ENCODE data around the gene POLR2C.
A peak's percentile ranks its signal among the peaks of the same experiment; 100 is the strongest.

The POLR2C gene

GRCh38 chr16:57470711-57471110 lies 8.2 kb downstream of the POLR2C start:
- H3K36me3 ChIP-seq, result peaks cover 60% of the 10 kb centered on the region
- no peaks in the 10 kb centered on the region for H3K27me3 ChIP-seq
- TF ChIP-seq CTCF (IDR thresholded peaks at IDR 0.05), result no peak
- peak overlapping the region; percentile 80 for H3K27ac ChIP-seq
- no peaks in the 10 kb centered on the region for H3K9me3 ChIP-seq
- peaks cover 51 to 65% of the 10 kb centered on the region in 2 experiments for H3K4me1 ChIP-seq (ENCODE audit: control insufficient read depth in 1 of 2, insufficient read depth in 1 of 2, low read depth in 1 of 2, low read length in 1 of 2)
- peak overlapping the region; percentile 5 to 16 for H3K4me3 ChIP-seq (ENCODE audit: low read depth in 1 of 2, low read length in 1 of 2)

- Histone ChIP-seq H3K27ac (peak overlapping the region; percentile 80), H3K4me3 (ENCODE audit: low read depth in 1 of 2, low read length in 1 of 2) (peak overlapping the region in 1 of 2 experiments; percentile 16), H3K27me3 (no peaks in the 10 kb centered on the region), H3K36me3 (peaks cover 57% of the 10 kb centered on the region), H3K4me1 (ENCODE audit: control insufficient read depth in 1 of 2, insufficient read depth in 1 of 2, low read depth in 1 of 2, low read length in 1 of 2) (peaks cover 56 to 70% of the 10 kb centered on the region in 2 experiments), H3K9me3 (no peaks in the 10 kb centered on the region)
- no peak for TF ChIP-seq CTCF (IDR thresholded peaks at IDR 0.05)
Measured at GRCh38 chr16:57471209-57471608, 8.7 kb downstream of the POLR2C start.

GRCh38 chr16:57471852-57472664 lies 9.6 kb downstream of the POLR2C start:
- Histone ChIP-seq H3K27ac (peak overlapping the region; percentile 80), H3K4me1 (ENCODE audit: control insufficient read depth in 1 of 2, insufficient read depth in 1 of 2, low read depth in 1 of 2, low read length in 1 of 2) (peaks cover 57 to 75% of the 10 kb centered on the region in 2 experiments), H3K27me3 (peaks cover 2% of the 10 kb centered on the region), H3K9me3 (no peaks in the 10 kb centered on the region), H3K4me3 (ENCODE audit: low read depth in 1 of 2, low read length in 1 of 2) (no peak overlapping the region), H3K36me3 (peaks cover 48% of the 10 kb centered on the region)
- TF ChIP-seq CTCF (IDR thresholded peaks at IDR 0.05), result no peak

GRCh38 chr16:57472665-57473060 lies 10.2 kb downstream of the POLR2C start:
- Histone ChIP-seq H3K27me3 (peaks cover 8% of the 10 kb centered on the region), H3K27ac (peak overlapping the region; percentile 80), H3K4me3 (ENCODE audit: low read depth in 1 of 2, low read length in 1 of 2) (no peak overlapping the region), H3K36me3 (peaks cover 42% of the 10 kb centered on the region), H3K9me3 (no peaks in the 10 kb centered on the region), H3K4me1 (ENCODE audit: control insufficient read depth in 1 of 2, insufficient read depth in 1 of 2, low read depth in 1 of 2, low read length in 1 of 2) (peaks cover 57 to 75% of the 10 kb centered on the region in 2 experiments)
- TF ChIP-seq CTCF (IDR thresholded peaks at IDR 0.05), result no peak

- Histone ChIP-seq H3K36me3 (peaks cover 36% of the 10 kb centered on the region), H3K27ac (peak overlapping the region; percentile 80), H3K9me3 (no peaks in the 10 kb centered on the region), H3K4me3 (ENCODE audit: low read depth in 1 of 2, low read length in 1 of 2) (no peak overlapping the region), H3K27me3 (peaks cover 15% of the 10 kb centered on the region), H3K4me1 (ENCODE audit: control insufficient read depth in 1 of 2, insufficient read depth in 1 of 2, low read depth in 1 of 2, low read length in 1 of 2) (peaks cover 57 to 75% of the 10 kb centered on the region in 2 experiments)
- no peak for TF ChIP-seq CTCF (IDR thresholded peaks at IDR 0.05)
Measured at GRCh38 chr16:57473176-57473840, 10.8 kb downstream of the POLR2C start.
